Measurements from ENCODE around the gene F8. TPM values are rescaled to one million over a fixed set of nuclear protein-coding genes. Genes with fewer than 3 reads are reported as not detected.
A peak's percentile ranks its signal among the peaks of the same experiment; 100 is the strongest.

The F8 gene
- total and polyA plus RNA-seq, 8 donors: 0.29 to 7.1 (median 3.7) TPM

- 81 to 85% (median 83%) methylated on average over 4 of the region's 4 CpGs for WGBS, 5 donors
These were observed 39.2 kb upstream of the F8 start for GRCh38 chrX:155061760-155062159.

GRCh38 chrX:155056877-155057792, 34.6 kb upstream of the F8 start:
- no peaks in the 10 kb centered on the region for H3K27me3 ChIP-seq
- intact Hi-C loops (cut with DNase I; ENCODE audit: low total_unique reads): no loop called here
- peak overlapping the region in 4 of 5 donors; percentile 20 to 71 (median 50) for H3K27ac ChIP-seq
- H3K36me3 ChIP-seq: peaks cover 0 to 34% (median 17%) of the 10 kb centered on the region in 4 donors
- TF ChIP-seq POLR2A (IDR thresholded peaks at IDR 0.05) (no peak), CTCF (IDR thresholded peaks at IDR 0.05) (peak in 5 of 7 experiments; percentile 29 to 74 (median 69)), EP300 (IDR thresholded peaks at IDR 0.05) (no peak), POLR2AphosphoS5 (IDR thresholded peaks at IDR 0.05) (peak in 2 of 3 donors; percentile 26 to 71)
- WGBS, 5 donors: 8 to 28% (median 12%) methylated on average over 11 to 25 of the region's 25 CpGs
- DNase-seq: peak; percentile 68 to 90
- H3K4me1 ChIP-seq: peaks cover 0 to 14% (median 4%) of the 10 kb centered on the region in 4 donors
- H3K4me3 ChIP-seq: peak overlapping the region in 3 of 4 donors; percentile 16 to 22 (median 22)
- H3K9me3 ChIP-seq: no peaks in the 10 kb centered on the region

More at GRCh38 chrX:155061760-155062159, 39.2 kb upstream of the F8 start:
- Histone ChIP-seq H3K27me3 (no peaks in the 10 kb centered on the region), H3K27ac (no peak overlapping the region), H3K4me3 (no peak overlapping the region), H3K4me1 (peaks cover 0 to 9% (median 2%) of the 10 kb centered on the region in 4 donors), H3K36me3 (peaks cover 0 to 23% (median 10%) of the 10 kb centered on the region in 4 donors), H3K9me3 (no peaks in the 10 kb centered on the region)
- TF ChIP-seq POLR2AphosphoS5 (IDR thresholded peaks at IDR 0.05): no peak
- TF ChIP-seq POLR2A (IDR thresholded peaks at IDR 0.05): no peak
- no peak for TF ChIP-seq CTCF (IDR thresholded peaks at IDR 0.05)
- no peak for TF ChIP-seq EP300 (IDR thresholded peaks at IDR 0.05)
- intact Hi-C loops (cut with DNase I; ENCODE audit: low total_unique reads): no loop called here
- DNase-seq: peak in 1 of 2 donors; percentile 20

- WGBS, 5 donors: 70 to 95% (median 73%) methylated on average over 1 of the region's 1 CpG
- Histone ChIP-seq H3K27ac (peak overlapping the region in 1 of 5 donors; percentile 71), H3K4me3 (no peak overlapping the region), H3K36me3 (peaks cover 0 to 35% (median 20%) of the 10 kb centered on the region in 4 donors), H3K27me3 (no peaks in the 10 kb centered on the region), H3K4me1 (peaks cover 0 to 14% (median 4%) of the 10 kb centered on the region in 4 donors), H3K9me3 (no peaks in the 10 kb centered on the region)
- DNase-seq: no peak
- TF ChIP-seq POLR2AphosphoS5 (IDR thresholded peaks at IDR 0.05) (no peak), POLR2A (IDR thresholded peaks at IDR 0.05) (no peak), EP300 (IDR thresholded peaks at IDR 0.05) (no peak), CTCF (IDR thresholded peaks at IDR 0.05) (no peak)
- intact Hi-C loops (cut with DNase I; ENCODE audit: low total_unique reads): no loop called here
These were observed 33.9 kb upstream of the F8 start for GRCh38 chrX:155056471-155056870.

- no peaks in the 10 kb centered on the region for H3K9me3 ChIP-seq
- no peaks in the 10 kb centered on the region for H3K27me3 ChIP-seq
- peaks cover 0 to 30% (median 16%) of the 10 kb centered on the region in 4 donors for H3K36me3 ChIP-seq
- H3K27ac ChIP-seq: no peak overlapping the region
- TF ChIP-seq CTCF (IDR thresholded peaks at IDR 0.05) (no peak), EP300 (IDR thresholded peaks at IDR 0.05) (no peak), POLR2A (IDR thresholded peaks at IDR 0.05) (no peak), POLR2AphosphoS5 (IDR thresholded peaks at IDR 0.05) (no peak)
- no peak for DNase-seq
- peaks cover 0 to 14% (median 4%) of the 10 kb centered on the region in 4 donors for H3K4me1 ChIP-seq
- WGBS, 5 donors: 78 to 95% (median 84%) methylated on average over 3 of the region's 3 CpGs
- intact Hi-C loops (cut with DNase I; ENCODE audit: low total_unique reads): no loop called here
- no peak overlapping the region for H3K4me3 ChIP-seq
These were observed 33.0 kb upstream of the F8 start for GRCh38 chrX:155055494-155055893.
